Forelimb muscle (tissue), 1 donor: ENCODE data around the gene NTRK3. TPM values are rescaled to one million over a fixed set of nuclear protein-coding genes. Genes with fewer than 3 reads are reported as not detected.

Experiments used
- DNase-seq: peaks from one replicate; pipeline ENCODE4 v3.0.0-alpha.2; 2013; ENCODE audit warnings: low read depth
- polyA plus RNA-seq: library from polyadenylated mRNA; unstranded; fragments of 120-200 nt; gene quantifications from one replicate; pipeline ENCODE4 v1.2.1, GENCODE V29; 2013; ENCODE audit not compliant: insufficient read length

Gene NTRK3
- polyA plus RNA-seq, 1 donor, result 2.6 TPM

GRCh38 chr15:88124199-88124598 is 132.3 kb downstream of the NTRK3 start:
- DNase-seq, result no peak

- no peak for DNase-seq
Measured at GRCh38 chr15:88121968-88122530, 134.5 kb downstream of the NTRK3 start.

- no peak for DNase-seq
Measured at GRCh38 chr15:88120026-88120425, 136.5 kb downstream of the NTRK3 start.

GRCh38 chr15:88118741-88119140 is 137.8 kb downstream of the NTRK3 start:
- DNase-seq, result no peak

GRCh38 chr15:88118035-88118434 is 138.5 kb downstream of the NTRK3 start:
- DNase-seq, result no peak

- DNase-seq, result no peak
Measured at GRCh38 chr15:88115486-88116152, 140.9 kb downstream of the NTRK3 start.

GRCh38 chr15:88113613-88114308 is 142.8 kb downstream of the NTRK3 start:
- DNase-seq, result no peak

- DNase-seq, result no peak
Measured at GRCh38 chr15:88108991-88109390, 147.5 kb downstream of the NTRK3 start.

- no peak for DNase-seq
Measured at GRCh38 chr15:88108477-88108876, 148.1 kb downstream of the NTRK3 start.

GRCh38 chr15:88106074-88106473 is 150.5 kb downstream of the NTRK3 start:
- DNase-seq, result no peak

GRCh38 chr15:88104357-88104756 is 152.2 kb downstream of the NTRK3 start:
- no peak for DNase-seq

GRCh38 chr15:88100181-88100580 is 156.4 kb downstream of the NTRK3 start:
- no peak for DNase-seq

GRCh38 chr15:88098361-88098760 is 158.2 kb downstream of the NTRK3 start:
- DNase-seq, result no peak

GRCh38 chr15:88091444-88092016 is 165.0 kb downstream of the NTRK3 start:
- DNase-seq, result no peak

GRCh38 chr15:88090481-88091011 is 166.0 kb downstream of the NTRK3 start:
- DNase-seq, result no peak

GRCh38 chr15:88089731-88090130 is 166.8 kb downstream of the NTRK3 start:
- DNase-seq, result no peak

GRCh38 chr15:88089024-88089620 is 167.4 kb downstream of the NTRK3 start:
- no peak for DNase-seq

- DNase-seq, result peak; percentile 79
Measured at GRCh38 chr15:88083811-88084760, 172.5 kb downstream of the NTRK3 start.

GRCh38 chr15:88080616-88081015 is 175.9 kb downstream of the NTRK3 start:
- DNase-seq, result no peak

- DNase-seq, result no peak
Measured at GRCh38 chr15:88077296-88078020, 179.1 kb downstream of the NTRK3 start.
